Measurements from ENCODE around the gene ISCA2. TPM values are rescaled to one million over a fixed set of nuclear protein-coding genes. Genes with fewer than 3 reads are reported as not detected.

The ISCA2 gene
- total RNA-seq, 1 donor from 2014 or later = 21.2 TPM

DNA sequence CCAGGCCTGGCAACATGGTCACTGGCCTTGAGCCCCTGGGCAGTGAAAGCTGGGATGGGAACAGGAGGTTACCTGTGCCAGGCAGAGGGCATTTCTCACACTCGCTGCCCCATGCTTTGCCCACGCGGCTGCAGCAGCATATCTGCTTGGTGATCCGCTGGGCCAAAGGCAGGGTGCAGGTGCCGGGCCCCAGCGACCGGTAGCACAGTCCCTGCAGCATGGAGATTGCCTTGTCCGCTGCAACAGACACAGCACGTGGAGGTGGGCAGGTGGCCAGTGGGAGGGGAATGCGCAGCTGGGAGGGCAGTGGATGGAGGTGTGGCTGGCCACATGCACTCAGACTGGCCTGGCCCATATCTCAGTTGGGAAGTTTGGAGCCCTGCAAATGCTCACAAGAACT is 35.3 kb downstream of the ISCA2 start:
- no peaks in the 10 kb centered on the region for H3K79me2 ChIP-seq (ENCODE audit: insufficient read depth, low read length)
- Mint-ChIP-seq H3K27ac (ENCODE audit: unreplicated experiment) (no peak overlapping the region), H3K4me1 (ENCODE audit: low read depth, unreplicated experiment) (peaks cover 2% of the 10 kb centered on the region), H3K9me3 (ENCODE audit: unreplicated experiment) (peaks cover 2% of the 10 kb centered on the region), H3K4me3 (ENCODE audit: unreplicated experiment) (no peak overlapping the region), H3K36me3 (ENCODE audit: low read depth, unreplicated experiment) (peaks cover 40% of the 10 kb centered on the region), H3K27me3 (ENCODE audit: low read depth, unreplicated experiment) (no peaks in the 10 kb centered on the region)
- TF ChIP-seq CTCF (IDR thresholded peaks at IDR 0.05; ENCODE audit: insufficient read depth, low read depth, low read length) = no peak
- TF ChIP-seq EZH2 (IDR thresholded peaks at IDR 0.05; ENCODE audit: insufficient read depth, low read length) = no peak
- no peaks in the 10 kb centered on the region for H3K9me3 ChIP-seq (ENCODE audit: insufficient read depth, low read depth, low read length)
- DNase-seq (ENCODE audit: low read depth) (no peak), FAIRE-seq (no peak)
- no peaks in the 10 kb centered on the region for H3K27me3 ChIP-seq (ENCODE audit: insufficient read depth, low read length)
- H3K36me3 ChIP-seq (ENCODE audit: insufficient read depth, low read length) = peaks cover 12% of the 10 kb centered on the region
- H3K4me3 ChIP-seq (ENCODE audit: insufficient read depth, low read depth, low read length) = no peak overlapping the region
- H3K9ac ChIP-seq (ENCODE audit: low read length) = no peak overlapping the region
- H4K20me1 ChIP-seq (ENCODE audit: insufficient read depth, low read length) = peaks cover 7% of the 10 kb centered on the region
- no peak overlapping the region for H2AFZ ChIP-seq (ENCODE audit: low read depth, low read length)
- H3K4me1 ChIP-seq (ENCODE audit: insufficient read depth, low read length) = peaks cover 13% of the 10 kb centered on the region
- no peak overlapping the region for H3K4me2 ChIP-seq (ENCODE audit: low read length)
- no peak overlapping the region for H3K27ac ChIP-seq (ENCODE audit: low read depth, low read length)

- H3K79me2 ChIP-seq (ENCODE audit: insufficient read depth, low read length) = no peaks in the 10 kb centered on the region
- FAIRE-seq (no peak), DNase-seq (ENCODE audit: low read depth) (no peak)
- H3K27ac ChIP-seq (ENCODE audit: low read depth, low read length) = no peak overlapping the region
- H3K27me3 ChIP-seq (ENCODE audit: insufficient read depth, low read length) = no peaks in the 10 kb centered on the region
- peaks cover 16% of the 10 kb centered on the region for H4K20me1 ChIP-seq (ENCODE audit: insufficient read depth, low read length)
- Mint-ChIP-seq H3K4me1 (ENCODE audit: low read depth, unreplicated experiment) (no peaks in the 10 kb centered on the region), H3K4me3 (ENCODE audit: unreplicated experiment) (no peak overlapping the region), H3K9me3 (ENCODE audit: unreplicated experiment) (peaks cover 2% of the 10 kb centered on the region), H3K36me3 (ENCODE audit: low read depth, unreplicated experiment) (peaks cover 36% of the 10 kb centered on the region), H3K27ac (ENCODE audit: unreplicated experiment) (peak overlapping the region; percentile 41), H3K27me3 (ENCODE audit: low read depth, unreplicated experiment) (no peaks in the 10 kb centered on the region)
- peaks cover 14% of the 10 kb centered on the region for H3K36me3 ChIP-seq (ENCODE audit: insufficient read depth, low read length)
- H3K4me2 ChIP-seq (ENCODE audit: low read length) = no peak overlapping the region
- TF ChIP-seq CTCF (IDR thresholded peaks at IDR 0.05; ENCODE audit: insufficient read depth, low read depth, low read length) = no peak
- no peak overlapping the region for H3K9ac ChIP-seq (ENCODE audit: low read length)
- H3K9me3 ChIP-seq (ENCODE audit: insufficient read depth, low read depth, low read length) = no peaks in the 10 kb centered on the region
- H3K4me1 ChIP-seq (ENCODE audit: insufficient read depth, low read length) = no peaks in the 10 kb centered on the region
- no peak overlapping the region for H2AFZ ChIP-seq (ENCODE audit: low read depth, low read length)
- no peak overlapping the region for H3K4me3 ChIP-seq (ENCODE audit: insufficient read depth, low read depth, low read length)
These were observed 37.4 kb downstream of the ISCA2 start for GRCh38 chr14:74531006-74531405.

GRCh38 chr14:74531467-74531866 is 37.9 kb downstream of the ISCA2 start:
- Mint-ChIP-seq H3K36me3 (ENCODE audit: low read depth, unreplicated experiment) (peaks cover 34% of the 10 kb centered on the region), H3K27ac (ENCODE audit: unreplicated experiment) (no peak overlapping the region), H3K27me3 (ENCODE audit: low read depth, unreplicated experiment) (no peaks in the 10 kb centered on the region), H3K4me1 (ENCODE audit: low read depth, unreplicated experiment) (no peaks in the 10 kb centered on the region), H3K4me3 (ENCODE audit: unreplicated experiment) (no peak overlapping the region), H3K9me3 (ENCODE audit: unreplicated experiment) (peaks cover 2% of the 10 kb centered on the region)
- no peak for FAIRE-seq
- Histone ChIP-seq H3K4me2 (ENCODE audit: low read length) (no peak overlapping the region), H4K20me1 (ENCODE audit: insufficient read depth, low read length) (peaks cover 16% of the 10 kb centered on the region), H3K4me1 (ENCODE audit: insufficient read depth, low read length) (no peaks in the 10 kb centered on the region), H3K4me3 (ENCODE audit: insufficient read depth, low read depth, low read length) (no peak overlapping the region), H3K9me3 (ENCODE audit: insufficient read depth, low read depth, low read length) (no peaks in the 10 kb centered on the region), H3K27ac (ENCODE audit: low read depth, low read length) (no peak overlapping the region), H3K79me2 (ENCODE audit: insufficient read depth, low read length) (no peaks in the 10 kb centered on the region), H2AFZ (ENCODE audit: low read depth, low read length) (no peak overlapping the region), H3K9ac (ENCODE audit: low read length) (no peak overlapping the region), H3K27me3 (ENCODE audit: insufficient read depth, low read length) (no peaks in the 10 kb centered on the region), H3K36me3 (ENCODE audit: insufficient read depth, low read length) (peaks cover 14% of the 10 kb centered on the region)
- TF ChIP-seq CTCF (IDR thresholded peaks at IDR 0.05; ENCODE audit: insufficient read depth, low read depth, low read length) (no peak), EZH2 (IDR thresholded peaks at IDR 0.05; ENCODE audit: insufficient read depth, low read length) (no peak)
- no peak for DNase-seq (ENCODE audit: low read depth)

All from astrocyte (in vitro differentiated cells and primary cell).